Brain microvascular endothelial cell (primary cell): ENCODE measurements around the gene MAPKAPK3.
A peak's percentile ranks its signal among the peaks of the same experiment; 100 is the strongest.

Source experiments
- DNase-seq: peaks from one replicate; pipeline ENCODE4 v3.0.0-alpha.2; 2020
- H3K27ac ChIP-seq: fragments of 250-450 bp; sonication (Bioruptor Pico); 2 replicates; pipeline ENCODE4 v1.5.1; 2020; ENCODE audit warnings: mild to moderate bottlenecking, moderate library complexity
- H3K27me3 ChIP-seq: fragments of 250-450 bp; sonication (Bioruptor Pico); replicated peaks from 2 replicates; pipeline ENCODE4 v1.5.1; 2020; ENCODE audit warnings: mild to moderate bottlenecking
- H3K36me3 ChIP-seq: fragments of 250-450 bp; sonication (Bioruptor Pico); replicated peaks from 2 replicates; pipeline ENCODE4 v1.5.1; 2020; ENCODE audit warnings: mild to moderate bottlenecking
- H3K4me3 ChIP-seq: 2 replicates; pipeline ENCODE4 v1.5.1; 2011; ENCODE audit warnings: low read depth, mild to moderate bottlenecking, control low read depth, low read length, moderate library complexity
- in situ Hi-C: cut with HindIII; loops from 2 replicates; pipeline ENCODE4 v1.10.0; 2017; ENCODE audit warnings: low sequenced_read_pairs, low pct_ligation_motif_present
- TF ChIP-seq, protein P1 (sequence below): IDR thresholded peaks from 2 replicates; pipeline ENCODE4 v1.5.1; 2011; ENCODE audit warnings: low read depth, mild to moderate bottlenecking, moderate library complexity, low read length, control low read depth, inconsistent platforms; ENCODE audit errors: missing control alignments

MAPKAPK3 gene

DNA sequence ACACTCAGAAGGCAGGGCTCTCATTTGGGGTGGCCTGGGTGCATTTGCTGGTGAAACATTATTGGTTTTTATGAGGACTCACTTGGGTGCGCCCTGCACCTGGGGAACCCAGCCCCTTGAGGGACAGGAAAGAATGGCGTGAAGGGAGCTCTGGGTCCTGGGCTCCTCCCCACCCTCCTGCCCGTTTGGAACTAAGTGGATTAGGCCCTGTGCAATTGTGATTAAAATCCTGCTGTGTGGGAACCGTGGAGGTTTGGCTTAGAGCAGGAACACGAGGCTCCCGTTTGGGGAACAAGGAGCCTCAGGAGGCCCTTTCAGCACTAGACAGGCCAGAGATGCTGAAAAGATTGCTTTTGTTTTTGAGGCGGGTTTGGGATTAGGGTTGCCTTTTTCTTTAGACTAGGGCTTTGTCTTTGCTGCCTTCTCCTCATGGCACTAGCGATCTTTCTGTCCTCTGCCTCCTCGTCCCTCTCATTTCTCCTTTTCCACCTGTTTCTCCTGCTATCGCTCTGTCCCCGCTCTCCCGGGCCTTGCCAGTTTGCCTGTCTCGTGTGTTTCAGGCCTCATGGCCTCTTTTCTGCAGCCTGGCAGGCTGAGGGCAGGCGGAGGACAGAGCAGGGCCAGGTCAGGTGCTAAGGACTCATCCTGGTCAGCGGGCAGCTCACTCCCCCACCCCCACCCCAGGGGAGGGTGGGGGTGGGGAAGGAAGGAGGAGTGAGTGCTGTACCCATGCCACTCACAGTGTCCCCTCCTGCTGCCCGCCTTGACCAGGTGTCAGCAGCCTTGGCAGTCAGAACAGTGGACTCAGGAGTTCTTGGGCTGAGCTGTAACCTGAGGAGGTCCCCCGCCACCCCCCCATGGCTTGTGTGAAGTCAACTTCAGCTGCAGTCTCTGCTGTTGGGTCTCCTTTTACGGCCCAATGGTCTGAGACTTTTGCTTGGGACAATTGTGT is 8.6 kb downstream of the MAPKAPK3 start:
- no peak overlapping the region for H3K27ac ChIP-seq
- in situ Hi-C loops, result no loop called here
- no peaks in the 10 kb centered on the region for H3K27me3 ChIP-seq
- no peaks in the 10 kb centered on the region for H3K36me3 ChIP-seq
- DNase-seq, result no peak
- H3K4me3 ChIP-seq, result no peak overlapping the region
- TF ChIP-seq, protein P1, sequence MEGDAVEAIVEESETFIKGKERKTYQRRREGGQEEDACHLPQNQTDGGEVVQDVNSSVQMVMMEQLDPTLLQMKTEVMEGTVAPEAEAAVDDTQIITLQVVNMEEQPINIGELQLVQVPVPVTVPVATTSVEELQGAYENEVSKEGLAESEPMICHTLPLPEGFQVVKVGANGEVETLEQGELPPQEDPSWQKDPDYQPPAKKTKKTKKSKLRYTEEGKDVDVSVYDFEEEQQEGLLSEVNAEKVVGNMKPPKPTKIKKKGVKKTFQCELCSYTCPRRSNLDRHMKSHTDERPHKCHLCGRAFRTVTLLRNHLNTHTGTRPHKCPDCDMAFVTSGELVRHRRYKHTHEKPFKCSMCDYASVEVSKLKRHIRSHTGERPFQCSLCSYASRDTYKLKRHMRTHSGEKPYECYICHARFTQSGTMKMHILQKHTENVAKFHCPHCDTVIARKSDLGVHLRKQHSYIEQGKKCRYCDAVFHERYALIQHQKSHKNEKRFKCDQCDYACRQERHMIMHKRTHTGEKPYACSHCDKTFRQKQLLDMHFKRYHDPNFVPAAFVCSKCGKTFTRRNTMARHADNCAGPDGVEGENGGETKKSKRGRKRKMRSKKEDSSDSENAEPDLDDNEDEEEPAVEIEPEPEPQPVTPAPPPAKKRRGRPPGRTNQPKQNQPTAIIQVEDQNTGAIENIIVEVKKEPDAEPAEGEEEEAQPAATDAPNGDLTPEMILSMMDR, result no peak

- TF ChIP-seq, protein P1, result no peak
- in situ Hi-C loops, result no loop called here
- no peak for DNase-seq
- Histone ChIP-seq H3K27ac (no peak overlapping the region), H3K4me3 (no peak overlapping the region), H3K36me3 (no peaks in the 10 kb centered on the region), H3K27me3 (no peaks in the 10 kb centered on the region)
Measured at GRCh38 chr3:50626401-50626800, 9.4 kb downstream of the MAPKAPK3 start.

DNA sequence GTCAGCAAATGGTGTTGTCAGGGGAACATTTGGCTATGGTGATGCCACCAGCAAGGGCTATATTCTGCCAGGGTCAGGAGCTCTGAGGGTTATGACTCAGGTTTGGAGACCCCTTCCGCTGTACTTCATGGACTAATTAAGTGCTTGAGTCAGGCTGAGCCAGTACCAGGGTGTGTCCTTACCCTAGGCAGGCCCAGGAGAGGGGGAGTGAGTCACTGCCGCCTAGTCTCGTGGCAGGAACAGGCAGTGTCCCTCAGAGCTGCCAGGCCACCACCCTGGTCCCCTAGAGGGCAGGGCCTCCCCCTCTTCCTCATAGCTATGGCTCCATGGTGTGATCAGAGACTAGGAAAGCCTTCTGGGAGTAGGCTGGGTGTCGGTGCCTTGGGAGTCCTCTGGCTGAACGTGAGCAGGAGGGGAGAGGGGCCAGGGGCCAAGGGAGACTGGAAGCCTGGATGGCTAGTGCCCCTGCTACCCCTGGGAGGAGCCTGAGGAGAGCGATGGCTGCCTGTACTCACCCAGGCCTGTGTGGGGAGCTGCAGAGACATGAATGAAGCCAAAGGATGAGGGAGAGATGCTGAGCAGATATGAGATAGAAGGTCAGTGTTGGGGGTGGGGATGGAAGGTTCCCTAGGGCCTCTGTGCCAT is 10.6 kb downstream of the MAPKAPK3 start:
- TF ChIP-seq, protein P1, result peak; percentile 73
- Histone ChIP-seq H3K27ac (no peak overlapping the region), H3K4me3 (no peak overlapping the region), H3K27me3 (no peaks in the 10 kb centered on the region), H3K36me3 (no peaks in the 10 kb centered on the region)
- DNase-seq, result peak; percentile 45
- in situ Hi-C loops, result no loop called here

- DNase-seq, result no peak
- no peak overlapping the region for H3K4me3 ChIP-seq
- in situ Hi-C loops, result no loop called here
- no peaks in the 10 kb centered on the region for H3K27me3 ChIP-seq
- no peaks in the 10 kb centered on the region for H3K36me3 ChIP-seq
- no peak overlapping the region for H3K27ac ChIP-seq
- TF ChIP-seq, protein P1, result no peak
Measured at GRCh38 chr3:50628601-50629000, 11.7 kb downstream of the MAPKAPK3 start.

DNA sequence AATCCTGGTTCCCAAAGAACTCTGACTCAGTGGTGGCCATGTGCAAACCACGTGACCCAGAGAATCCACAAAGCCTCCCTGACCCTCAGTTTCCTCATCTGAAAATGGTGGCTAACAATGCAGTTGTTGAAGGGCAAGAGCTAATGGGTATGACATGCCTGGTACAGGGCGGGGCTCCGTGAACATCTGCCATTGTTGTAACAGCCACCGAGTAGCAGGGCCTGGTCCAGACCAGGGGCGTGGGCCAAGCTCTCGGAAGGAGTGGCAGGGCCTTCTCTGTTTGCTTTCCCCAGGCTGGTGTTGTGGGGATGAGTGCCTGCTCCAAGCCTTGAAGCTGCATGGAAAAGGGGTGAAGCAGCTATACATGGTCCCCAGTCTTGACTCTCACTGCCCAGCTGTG is 13.4 kb downstream of the MAPKAPK3 start:
- TF ChIP-seq, protein P1, result no peak
- Histone ChIP-seq H3K27ac (no peak overlapping the region), H3K36me3 (no peaks in the 10 kb centered on the region), H3K27me3 (no peaks in the 10 kb centered on the region), H3K4me3 (no peak overlapping the region)
- DNase-seq, result no peak
- in situ Hi-C loops, result no loop called here
